Ramos (cell line): ENCODE data around the gene C15orf39.
"Not testable (repeated sequence)": the region's sequence is repeated elsewhere in the genome, so short reads cannot be mapped to it uniquely, and the experiment has no call there.

Source experiments
- in situ Hi-C: fragments of 300-500 bp; cut with MboI; formaldehyde crosslinking; loops from one replicate; pipeline ENCODE4 v1.14.3; 2022; ENCODE audit warnings: low sequenced_read_pairs; ENCODE audit not compliant: unreplicated experiment

The C15orf39 gene

GRCh38 chr15:75209289-75209676, 7.6 kb downstream of the C15orf39 start:
- in situ Hi-C loops: no loop called here

GRCh38 chr15:75210811-75211230, 9.1 kb downstream of the C15orf39 start:
- in situ Hi-C loops: no loop called here

- in situ Hi-C loops: no loop called here
Measured at GRCh38 chr15:75211436-75212199, 9.9 kb downstream of the C15orf39 start.

- in situ Hi-C loops: no loop called here
Measured at GRCh38 chr15:75212200-75212858, 10.6 kb downstream of the C15orf39 start.

GRCh38 chr15:75213212-75213767, 11.6 kb downstream of the C15orf39 start:
- in situ Hi-C loops: no loop called here

- in situ Hi-C loops: no loop called here
Measured at GRCh38 chr15:75213768-75214221, 12.1 kb downstream of the C15orf39 start.

GRCh38 chr15:75214293-75215096, 12.8 kb downstream of the C15orf39 start:
- in situ Hi-C loops: no loop called here

- in situ Hi-C loops: no loop called here
Measured at GRCh38 chr15:75215107-75216004, 13.7 kb downstream of the C15orf39 start.

- in situ Hi-C loops: no loop called here
Measured at GRCh38 chr15:75217012-75217411, 15.3 kb downstream of the C15orf39 start.

- in situ Hi-C loops: not testable (repeated sequence)
Measured at GRCh38 chr15:75217574-75217973, 15.9 kb downstream of the C15orf39 start.

- in situ Hi-C loops: not testable (repeated sequence)
Measured at GRCh38 chr15:75219507-75219929, 17.8 kb downstream of the C15orf39 start.

- in situ Hi-C loops: no loop called here
Measured at GRCh38 chr15:75223688-75224087, 22.0 kb downstream of the C15orf39 start.

- in situ Hi-C loops: no loop called here
Measured at GRCh38 chr15:75224281-75224680, 22.6 kb downstream of the C15orf39 start.

- in situ Hi-C loops: not testable (repeated sequence)
Measured at GRCh38 chr15:75225102-75225836, 23.6 kb downstream of the C15orf39 start.

GRCh38 chr15:75225951-75226732, 24.5 kb downstream of the C15orf39 start:
- in situ Hi-C loops: no loop called here

GRCh38 chr15:75227112-75227511, 25.4 kb downstream of the C15orf39 start:
- in situ Hi-C loops: not testable (repeated sequence)

GRCh38 chr15:75227663-75228280, 26.1 kb downstream of the C15orf39 start:
- in situ Hi-C loops: no loop called here

GRCh38 chr15:75228787-75229186, 27.1 kb downstream of the C15orf39 start:
- in situ Hi-C loops: no loop called here
